ENCODE results near the gene CSN2.

GRCh38 chr4:69970071-69970470, 4.5 kb upstream of the CSN2 start:
- TF ChIP-seq GATA2 (IDR thresholded peaks at IDR 0.05; ENCODE audit: low read depth, low read length) (no peak), GATA3 (IDR thresholded peaks at IDR 0.05; ENCODE audit: low read depth, low read length) (no peak)

All from SH-SY5Y (cell line).